Naive thymus-derived CD4-positive, alpha-beta T cell (primary cell): Measurements from ENCODE around the gene SLC25A47. TPM values are rescaled to one million over a fixed set of nuclear protein-coding genes. Genes with fewer than 3 reads are reported as not detected.

Experiments used
- ATAC-seq: fragments of 150-1000 bp; cut with Tn5 transposase; 2 replicates; pipeline ENCODE4 v1.10.0; 2021; ENCODE audit warnings: mild to moderate bottlenecking, moderate library complexity
- CTCF ChIA-PET: fragments of 350-600 bp; sonication (Branson Sonifier 250); formaldehyde crosslinking; loops from one replicate; lab custom pipeline; 2021; ENCODE audit warnings: antibody characterized with exemption; lab: Charles Lee
- POLR2A ChIA-PET: fragments of 350-600 bp; sonication (Branson Sonifier 250); formaldehyde crosslinking; loops from one replicate; lab custom pipeline; 2021; ENCODE audit warnings: antibody characterized with exemption, inconsistent platforms; lab: Charles Lee
- DNase-seq, 9 donors: peaks; one replicate each; pipeline versions ENCODE4 v3.0.0 to v3.0.0-alpha.2; 2020 to 2022; ENCODE audit warnings: mixed read lengths in 1 of 9
- H3K27ac ChIP-seq: one replicate; pipeline ENCODE4 v1.7.0; 2013; ENCODE audit warnings: mild to moderate bottlenecking, low read depth, low read length, moderate library complexity
- H3K27me3 ChIP-seq, 2 donors: one replicate each; pipeline ENCODE4 v1.7.0; 2013; ENCODE audit warnings: low read length in 2 of 2, mild to moderate bottlenecking in 2 of 2, moderate library complexity in 2 of 2; ENCODE audit not compliant: control insufficient read depth in 2 of 2, insufficient read depth in 2 of 2
- H3K36me3 ChIP-seq, 3 experiments: 1 replicate in 2 of 3; 2 replicates in 1 of 3; pipeline ENCODE4 v1.7.0; 2013; ENCODE audit warnings: low read length in 3 of 3, mild to moderate bottlenecking in 3 of 3, moderate library complexity in 1 of 3; ENCODE audit not compliant: insufficient read depth in 3 of 3, control insufficient read depth in 2 of 3
- H3K4me1 ChIP-seq, 2 donors: one replicate each; pipeline ENCODE4 v1.7.0; 2013; ENCODE audit warnings: low read length in 2 of 2, mild to moderate bottlenecking in 2 of 2, moderate library complexity in 1 of 2; ENCODE audit not compliant: control insufficient read depth in 2 of 2, insufficient read depth in 2 of 2
- H3K4me3 ChIP-seq: 2 replicates; pipeline ENCODE4 v1.7.0; 2013; ENCODE audit warnings: mild to moderate bottlenecking, low read length
- H3K9me3 ChIP-seq, 3 experiments: 1 replicate in 2 of 3; 2 replicates in 1 of 3; pipeline ENCODE4 v1.7.0; 2013; ENCODE audit warnings: low read length in 3 of 3; ENCODE audit not compliant: control insufficient read depth in 2 of 3
- H3K27ac Mint-ChIP-seq, 9 donors: one replicate each; pipeline ENCODE4 v1.8.0; 2020 to 2022; ENCODE audit warnings: mixed read lengths in 9 of 9, mild to moderate bottlenecking in 8 of 9, moderate library complexity in 5 of 9, inconsistent platforms in 2 of 9
- H3K27me3 Mint-ChIP-seq, 5 donors: one replicate each; pipeline ENCODE4 v1.8.0; 2021 to 2022; ENCODE audit warnings: mixed read lengths in 5 of 5, mild to moderate bottlenecking in 1 of 5
- H3K36me3 Mint-ChIP-seq, 5 donors: one replicate each; pipeline ENCODE4 v1.8.0; 2020 to 2022; ENCODE audit warnings: mixed read lengths in 5 of 5, mild to moderate bottlenecking in 3 of 5, inconsistent platforms in 1 of 5
- H3K4me1 Mint-ChIP-seq, 7 donors: one replicate each; pipeline ENCODE4 v1.8.0; 2020 to 2022; ENCODE audit warnings: mixed read lengths in 7 of 7, mild to moderate bottlenecking in 3 of 7, inconsistent platforms in 1 of 7
- H3K4me3 Mint-ChIP-seq, 10 donors: one replicate each; pipeline ENCODE4 v1.8.0; 2020 to 2022; ENCODE audit warnings: mild to moderate bottlenecking in 10 of 10, mixed read lengths in 10 of 10, moderate library complexity in 6 of 10, inconsistent platforms in 2 of 10
- H3K9me3 Mint-ChIP-seq, 11 donors: one replicate each; pipeline ENCODE4 v1.8.0; 2020 to 2022; ENCODE audit warnings: mixed read lengths in 11 of 11, mild to moderate bottlenecking in 4 of 11, inconsistent platforms in 1 of 11, moderate library complexity in 1 of 11
- intact Hi-C, 2 donors: fragments of 100-400 bp; cut with micrococcal nuclease; formaldehyde crosslinking; loops; one replicate each; pipeline ENCODE4 v1.15.1; 2023
- polyA plus RNA-seq, 2 donors: library from polyadenylated mRNA; unstranded; fragments of 300-500 nt; fragmentation: Illumina TruSeq; gene quantifications; one replicate each; pipeline ENCODE4 v1.2.3, GENCODE V29; 2021
- total RNA-seq, 6 experiments: library from RNA in 5 of 6; stranded (reverse) in 5 of 6; gene quantifications; 1 replicate in 5 of 6; 2 replicates in 1 of 6; pipeline ENCODE4 v1.2.3 and lab custom pipeline; 2021 to 2026

The SLC25A47 gene
- total and polyA plus RNA-seq, 7 experiments from 2014 or later, result not detected

DNA sequence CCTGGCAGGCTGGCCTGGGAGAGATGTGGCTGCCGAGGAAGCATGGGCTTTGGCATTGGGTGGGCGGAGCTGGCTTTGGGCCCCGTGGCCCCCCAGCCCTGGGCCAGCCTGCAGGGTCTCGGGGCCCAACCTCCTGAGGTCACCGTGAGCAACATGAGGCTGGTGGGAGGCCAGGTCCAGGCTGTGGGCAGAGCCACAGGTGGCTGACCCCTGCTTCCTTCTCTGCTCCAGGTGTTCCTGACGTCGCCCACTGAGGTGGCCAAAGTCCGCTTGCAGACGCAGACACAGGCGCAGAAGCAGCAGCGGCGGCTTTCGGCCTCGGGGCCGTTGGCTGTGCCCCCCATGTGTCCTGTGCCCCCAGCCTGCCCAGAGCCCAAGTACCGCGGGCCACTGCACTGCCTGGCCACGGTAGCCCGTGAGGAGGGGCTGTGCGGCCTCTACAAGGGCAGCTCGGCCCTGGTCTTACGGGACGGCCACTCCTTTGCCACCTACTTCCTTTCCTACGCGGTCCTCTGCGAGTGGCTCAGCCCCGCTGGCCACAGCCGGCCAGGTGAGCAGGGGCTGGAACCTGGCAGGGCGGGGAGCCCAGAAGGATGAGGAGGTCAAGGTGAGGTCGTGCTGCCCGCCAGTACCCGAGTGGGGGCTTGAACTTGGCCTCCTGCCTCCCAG lies 5.5 kb downstream of the SLC25A47 start:
- no peaks in the 10 kb centered on the region for H3K27me3 Mint-ChIP-seq
- H3K27ac Mint-ChIP-seq, result no peak overlapping the region
- Histone ChIP-seq H3K4me3 (no peak overlapping the region), H3K27me3 (no peaks in the 10 kb centered on the region), H3K36me3 (no peaks in the 10 kb centered on the region), H3K27ac (no peak overlapping the region), H3K4me1 (no peaks in the 10 kb centered on the region), H3K9me3 (no peaks in the 10 kb centered on the region)
- POLR2A ChIA-PET, result no interaction called here
- H3K36me3 Mint-ChIP-seq, result no peaks in the 10 kb centered on the region
- ATAC-seq, result no peak
- CTCF ChIA-PET, result no interaction called here
- H3K9me3 Mint-ChIP-seq, result no peaks in the 10 kb centered on the region
- H3K4me1 Mint-ChIP-seq, result no peaks in the 10 kb centered on the region
- intact Hi-C loops, result no loop called here
- no peak for DNase-seq
- no peak overlapping the region for H3K4me3 Mint-ChIP-seq

DNA sequence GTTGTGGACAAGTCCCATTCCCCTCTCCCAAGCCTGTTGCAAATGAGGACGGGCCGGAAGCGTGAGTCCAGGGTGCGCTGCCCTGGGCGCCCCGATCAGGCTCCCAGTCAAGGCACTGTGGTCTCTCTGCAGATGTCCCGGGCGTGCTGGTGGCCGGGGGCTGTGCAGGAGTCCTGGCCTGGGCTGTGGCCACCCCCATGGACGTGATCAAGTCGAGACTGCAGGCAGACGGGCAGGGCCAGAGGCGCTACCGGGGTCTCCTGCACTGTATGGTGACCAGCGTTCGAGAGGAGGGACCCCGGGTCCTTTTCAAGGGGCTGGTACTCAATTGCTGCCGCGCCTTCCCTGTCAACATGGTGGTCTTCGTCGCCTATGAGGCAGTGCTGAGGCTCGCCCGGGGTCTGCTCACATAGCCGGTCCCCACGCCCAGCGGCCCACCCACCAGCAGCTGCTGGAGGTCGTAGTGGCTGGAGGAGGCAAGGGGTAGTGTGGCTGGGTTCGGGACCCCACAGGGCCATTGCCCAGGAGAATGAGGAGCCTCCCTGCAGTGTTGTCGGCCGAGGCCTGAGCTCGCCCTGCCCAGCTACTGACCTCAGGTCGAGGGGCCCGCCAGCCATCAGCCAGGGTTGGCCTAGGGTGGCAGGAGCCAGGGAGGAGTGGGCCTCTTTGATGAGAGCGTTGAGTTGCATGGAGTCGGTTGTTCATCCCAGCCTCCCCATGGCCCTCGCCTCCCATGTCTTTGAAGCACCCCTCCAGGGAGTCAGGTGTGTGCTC lies 6.3 kb downstream of the SLC25A47 start:
- no peaks in the 10 kb centered on the region for H3K27me3 Mint-ChIP-seq
- ChIA-PET CTCF (no interaction called here), POLR2A (no interaction called here)
- Histone ChIP-seq H3K4me3 (no peak overlapping the region), H3K27ac (no peak overlapping the region), H3K4me1 (no peaks in the 10 kb centered on the region), H3K36me3 (peaks cover 0 to 5% (median 0%) of the 10 kb centered on the region in 3 experiments), H3K9me3 (no peaks in the 10 kb centered on the region), H3K27me3 (no peaks in the 10 kb centered on the region)
- intact Hi-C loops, result no loop called here
- ATAC-seq (no peak), DNase-seq (no peak)
- no peaks in the 10 kb centered on the region for H3K9me3 Mint-ChIP-seq
- H3K36me3 Mint-ChIP-seq, result peaks cover 0 to under 1% (median 0%) of the 10 kb centered on the region in 5 donors
- no peak overlapping the region for H3K4me3 Mint-ChIP-seq
- no peaks in the 10 kb centered on the region for H3K4me1 Mint-ChIP-seq
- no peak overlapping the region for H3K27ac Mint-ChIP-seq

DNA sequence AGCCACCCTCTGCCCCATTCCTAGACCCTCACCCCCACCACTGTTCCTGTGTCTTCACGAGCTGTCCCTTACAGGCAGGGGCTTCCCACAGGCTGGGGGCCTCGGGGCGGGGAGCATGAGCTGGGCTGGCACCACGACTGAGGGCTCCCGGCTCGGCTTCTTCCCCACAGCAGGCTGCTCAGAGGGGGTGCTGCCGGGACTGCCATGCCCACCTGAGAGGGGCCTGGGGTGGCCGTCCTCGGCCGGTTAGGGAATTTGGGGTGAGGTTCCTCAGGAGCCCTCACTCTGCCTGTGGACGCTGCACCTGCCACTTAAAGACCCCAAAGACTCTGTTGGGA lies 6.8 kb downstream of the SLC25A47 start:
- Histone ChIP-seq H3K9me3 (no peaks in the 10 kb centered on the region), H3K4me1 (no peaks in the 10 kb centered on the region), H3K36me3 (peaks cover 0 to 5% (median 0%) of the 10 kb centered on the region in 3 experiments), H3K27me3 (no peaks in the 10 kb centered on the region), H3K27ac (no peak overlapping the region), H3K4me3 (no peak overlapping the region)
- H3K9me3 Mint-ChIP-seq, result no peaks in the 10 kb centered on the region
- ATAC-seq (no peak), DNase-seq (no peak)
- CTCF ChIA-PET, result no interaction called here
- POLR2A ChIA-PET, result no interaction called here
- no peak overlapping the region for H3K4me3 Mint-ChIP-seq
- H3K27ac Mint-ChIP-seq, result no peak overlapping the region
- intact Hi-C loops, result no loop called here
- no peaks in the 10 kb centered on the region for H3K4me1 Mint-ChIP-seq
- no peaks in the 10 kb centered on the region for H3K27me3 Mint-ChIP-seq
- H3K36me3 Mint-ChIP-seq, result peaks cover 0 to 5% (median 0%) of the 10 kb centered on the region in 5 donors

DNA sequence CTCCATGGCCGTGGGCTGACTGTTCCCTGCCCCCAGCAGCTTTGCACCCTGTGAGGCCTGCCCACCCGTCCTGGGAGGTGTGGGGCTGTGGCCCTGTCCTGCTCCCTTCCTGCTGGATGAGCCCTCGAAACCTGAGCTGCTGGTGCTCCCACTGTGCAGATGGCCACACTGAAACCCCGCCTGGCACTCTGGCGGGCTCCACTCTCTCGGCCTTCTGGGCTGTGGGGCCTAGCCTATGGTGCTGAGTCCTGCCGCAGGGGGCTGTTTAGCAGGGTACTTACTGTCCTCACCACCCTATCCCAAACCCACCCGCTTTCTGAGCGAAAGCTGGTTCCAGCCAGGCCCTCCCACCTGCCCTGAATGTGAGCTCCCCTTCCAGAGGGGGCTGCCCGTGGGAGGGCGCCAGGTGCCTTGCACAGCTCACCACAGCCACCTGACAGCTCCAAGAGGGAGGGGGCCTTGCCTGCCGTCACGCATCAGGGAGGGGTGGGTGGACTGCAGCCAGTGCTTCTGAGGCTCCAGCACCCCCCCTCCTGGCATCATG lies 7.3 kb downstream of the SLC25A47 start:
- H3K9me3 Mint-ChIP-seq, result no peaks in the 10 kb centered on the region
- Histone ChIP-seq H3K36me3 (peaks cover 0 to 5% (median 0%) of the 10 kb centered on the region in 3 experiments), H3K27ac (no peak overlapping the region), H3K4me1 (no peaks in the 10 kb centered on the region), H3K27me3 (no peaks in the 10 kb centered on the region), H3K4me3 (no peak overlapping the region), H3K9me3 (no peaks in the 10 kb centered on the region)
- intact Hi-C loops, result no loop called here
- no peaks in the 10 kb centered on the region for H3K4me1 Mint-ChIP-seq
- CTCF ChIA-PET, result no interaction called here
- H3K4me3 Mint-ChIP-seq, result no peak overlapping the region
- ATAC-seq (no peak), DNase-seq (no peak)
- H3K36me3 Mint-ChIP-seq, result peaks cover 0 to 7% (median 0%) of the 10 kb centered on the region in 5 donors
- POLR2A ChIA-PET, result no interaction called here
- no peak overlapping the region for H3K27ac Mint-ChIP-seq
- no peaks in the 10 kb centered on the region for H3K27me3 Mint-ChIP-seq

DNA sequence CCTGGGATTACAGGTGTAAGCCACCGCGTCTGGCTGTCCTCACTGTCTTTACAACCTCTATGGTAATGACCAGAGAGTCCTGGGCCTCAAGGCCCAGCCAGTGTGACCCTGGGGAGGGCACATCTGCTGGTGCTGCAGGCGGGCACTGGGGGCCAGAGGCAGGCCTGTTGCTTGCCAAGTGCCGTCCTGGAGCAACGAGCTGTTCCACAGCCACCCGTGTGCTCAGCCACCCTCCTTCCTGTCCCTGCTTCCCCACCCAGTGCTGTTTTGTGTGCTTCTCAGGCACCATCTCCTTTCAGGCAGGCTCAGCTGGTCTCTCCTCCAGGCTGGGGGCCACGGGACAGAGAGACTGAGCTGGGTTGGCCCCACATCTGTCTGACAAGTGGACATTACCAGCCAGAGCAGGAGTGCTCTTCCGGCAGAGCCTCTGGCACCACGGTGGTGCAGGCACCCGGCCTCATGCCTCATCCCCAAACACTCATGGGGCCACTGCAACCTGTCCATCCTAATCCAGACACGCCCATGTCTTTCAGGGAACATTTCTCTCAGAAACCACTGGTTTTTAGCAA lies 9.0 kb downstream of the SLC25A47 start:
- ATAC-seq, result no peak
- H3K9me3 Mint-ChIP-seq, result no peaks in the 10 kb centered on the region
- POLR2A ChIA-PET, result no interaction called here

DNA sequence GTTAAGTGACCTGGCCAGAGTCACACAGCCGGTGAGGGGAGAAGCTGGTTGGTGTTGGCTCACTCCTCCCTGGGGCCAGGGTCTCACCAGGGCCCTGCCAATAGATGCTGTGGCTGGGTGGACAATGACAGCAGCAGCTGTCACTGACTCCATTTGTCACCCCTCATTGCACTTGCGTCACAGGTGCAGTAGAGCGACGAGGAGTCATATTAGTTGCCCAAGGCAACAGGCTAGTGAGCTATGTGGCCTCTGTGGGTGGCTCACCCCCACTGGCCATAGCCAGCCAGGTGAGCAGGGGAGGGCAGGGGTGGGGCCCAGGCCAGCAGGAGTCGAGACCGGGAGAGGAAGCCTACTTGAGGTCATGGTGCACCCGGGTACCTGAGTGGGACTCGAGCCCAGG lies 9.7 kb downstream of the SLC25A47 start:
- Mint-ChIP-seq H3K36me3 (peaks cover 0 to 17% (median 3%) of the 10 kb centered on the region in 5 donors), H3K4me3 (no peak overlapping the region), H3K27ac (no peak overlapping the region), H3K27me3 (no peaks in the 10 kb centered on the region), H3K4me1 (peaks cover 0 to 2% (median 0%) of the 10 kb centered on the region in 7 donors), H3K9me3 (no peaks in the 10 kb centered on the region)
- no peaks in the 10 kb centered on the region for H3K27me3 ChIP-seq
- H3K4me3 ChIP-seq, result no peak overlapping the region
- DNase-seq (no peak), ATAC-seq (no peak)
- ChIA-PET POLR2A (no interaction called here), CTCF (no interaction called here)
- no peak overlapping the region for H3K27ac ChIP-seq
- H3K9me3 ChIP-seq, result no peaks in the 10 kb centered on the region
- H3K36me3 ChIP-seq, result peaks cover 0 to 19% (median 0%) of the 10 kb centered on the region in 3 experiments
- intact Hi-C loops, result no loop called here
- no peaks in the 10 kb centered on the region for H3K4me1 ChIP-seq

More for the DNA sequence above, 9.0 kb downstream of the SLC25A47 start:
- Histone ChIP-seq H3K4me3 (no peak overlapping the region), H3K27me3 (no peaks in the 10 kb centered on the region), H3K9me3 (no peaks in the 10 kb centered on the region), H3K36me3 (peaks cover 0 to 16% (median 0%) of the 10 kb centered on the region in 3 experiments), H3K4me1 (no peaks in the 10 kb centered on the region), H3K27ac (no peak overlapping the region)
- H3K27ac Mint-ChIP-seq, result no peak overlapping the region
- H3K27me3 Mint-ChIP-seq, result no peaks in the 10 kb centered on the region
- intact Hi-C loops, result no loop called here
- H3K4me1 Mint-ChIP-seq, result peaks cover 0 to 2% (median 0%) of the 10 kb centered on the region in 7 donors
- H3K4me3 Mint-ChIP-seq, result no peak overlapping the region
- CTCF ChIA-PET, result interaction anchor here (0.5 kb wide), 1 partner anchor 42 kb away, joined by 3 read pairs; no protein-coding TSS in a partner anchor
- peaks cover 0 to 14% (median 3%) of the 10 kb centered on the region in 5 donors for H3K36me3 Mint-ChIP-seq
- no peak for DNase-seq
